Measurements from ENCODE around the gene FREY1.

FREY1 gene

GRCh38 chr11:45899448-45900174, 7.5 kb downstream of the FREY1 start:
- CTCF ChIA-PET = interaction anchor here (1.4 kb wide), 1 partner anchor 27 kb away, joined by 3 read pairs; no protein-coding TSS in a partner anchor
- Mint-ChIP-seq H3K27ac (no peak overlapping the region), H3K27me3 (peaks cover 90% of the 10 kb centered on the region), H3K9me3 (no peaks in the 10 kb centered on the region), H3K4me1 (peaks cover 5% of the 10 kb centered on the region), H3K36me3 (no peaks in the 10 kb centered on the region), H3K4me3 (peak overlapping the region; percentile 35)
- peak; percentile 75 for DNase-seq

DNA sequence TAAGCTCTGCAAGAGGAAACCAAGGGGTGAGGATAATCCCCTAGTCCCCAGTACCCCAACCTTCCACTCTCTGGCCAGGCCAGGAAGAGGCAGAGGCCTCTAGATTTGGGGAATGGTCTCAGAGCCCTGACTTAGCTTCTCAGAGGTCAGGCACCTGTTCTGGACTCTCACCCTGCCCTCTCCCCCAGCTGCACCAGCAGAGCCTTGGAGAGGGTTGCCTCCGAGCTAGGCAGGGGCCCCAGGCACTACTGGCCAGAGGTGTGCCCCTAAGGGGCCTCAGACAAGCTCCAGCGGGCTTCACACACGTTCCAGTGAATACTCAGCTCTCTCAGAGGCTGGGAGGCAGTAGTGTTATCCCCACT, 8.0 kb downstream of the FREY1 start:
- H3K36me3 Mint-ChIP-seq = no peaks in the 10 kb centered on the region
- H3K4me1 Mint-ChIP-seq = peaks cover 5% of the 10 kb centered on the region
- H3K4me3 Mint-ChIP-seq = peak overlapping the region; percentile 35
- H3K9me3 Mint-ChIP-seq = no peaks in the 10 kb centered on the region
- H3K27ac Mint-ChIP-seq = no peak overlapping the region
- DNase-seq = no peak
- CTCF ChIA-PET = interaction anchor here (1.4 kb wide), 1 partner anchor 26 kb away, joined by 3 read pairs; no protein-coding TSS in a partner anchor
- peaks cover 89% of the 10 kb centered on the region for H3K27me3 Mint-ChIP-seq

DNA sequence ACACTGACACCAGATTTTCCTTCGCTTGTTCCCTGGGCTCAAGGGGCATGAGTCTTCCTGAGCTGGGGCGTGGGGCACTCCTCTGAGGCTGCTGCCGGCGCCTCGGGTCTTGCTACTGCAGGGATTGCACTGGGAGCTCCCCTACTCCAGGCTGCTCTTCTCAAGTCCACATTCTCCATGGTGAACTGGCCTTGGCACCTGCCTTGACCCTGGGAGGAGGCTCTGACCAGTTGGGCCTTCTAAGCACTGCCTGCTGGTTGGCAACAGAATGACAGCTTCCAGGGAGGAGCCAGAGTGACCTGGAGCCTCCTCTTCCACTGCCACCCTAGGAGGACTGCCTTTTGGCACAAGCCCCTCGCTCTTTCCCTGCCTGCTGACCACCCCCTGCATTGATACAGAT, 9.5 kb downstream of the FREY1 start:
- no peak overlapping the region for H3K27ac Mint-ChIP-seq
- H3K9me3 Mint-ChIP-seq = no peaks in the 10 kb centered on the region
- H3K4me1 Mint-ChIP-seq = peaks cover 5% of the 10 kb centered on the region
- DNase-seq = no peak
- CTCF ChIA-PET = interaction anchor here (1.2 kb wide), 1 partner anchor 25 kb away, joined by 3 read pairs; no protein-coding TSS in a partner anchor
- peaks cover 90% of the 10 kb centered on the region for H3K27me3 Mint-ChIP-seq
- H3K4me3 Mint-ChIP-seq = no peak overlapping the region
- no peaks in the 10 kb centered on the region for H3K36me3 Mint-ChIP-seq

- CTCF ChIA-PET = interaction anchor here (1.2 kb wide), 1 partner anchor 24 kb away, joined by 3 read pairs; no protein-coding TSS in a partner anchor
- H3K27me3 Mint-ChIP-seq = peaks cover 87% of the 10 kb centered on the region
These were observed 10.6 kb downstream of the FREY1 start for GRCh38 chr11:45896422-45896984.

DNA sequence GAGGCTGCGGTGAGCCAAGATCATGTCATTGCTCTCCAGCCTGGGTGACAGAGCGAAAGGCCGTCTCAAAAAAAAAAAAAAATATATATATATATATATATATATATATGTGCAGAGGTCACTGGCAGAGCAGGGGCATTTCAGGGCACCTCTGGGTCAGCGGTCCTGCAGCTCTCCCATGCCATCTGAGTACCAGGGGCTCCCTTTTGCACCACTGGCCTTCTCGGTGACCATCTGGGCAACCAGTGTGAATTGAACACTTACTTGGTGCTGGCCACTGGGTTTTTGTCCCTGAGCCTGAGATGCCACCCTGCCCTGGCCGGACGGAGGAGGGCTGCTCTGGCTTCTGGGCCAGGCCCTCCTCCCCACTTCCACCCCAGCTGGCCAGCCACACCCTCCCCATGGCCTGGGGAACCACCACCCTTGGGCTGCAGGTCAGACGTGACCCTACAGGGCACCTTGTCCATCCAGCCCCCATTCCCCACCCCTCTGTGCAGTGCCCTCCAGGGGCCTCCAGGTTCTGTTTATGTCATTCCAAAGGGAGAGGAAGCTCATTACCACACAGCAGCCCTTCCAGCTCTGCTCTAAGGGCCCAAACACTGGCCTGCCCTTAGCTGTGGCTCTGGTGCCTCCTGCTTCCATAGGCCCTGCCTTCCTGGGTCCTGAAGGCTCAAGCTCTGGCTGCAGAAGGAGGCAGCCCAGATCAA, 11.4 kb downstream of the FREY1 start:
- H3K36me3 Mint-ChIP-seq = no peaks in the 10 kb centered on the region
- H3K27me3 Mint-ChIP-seq = peaks cover 84% of the 10 kb centered on the region
- CTCF ChIA-PET = no interaction called here
- no peaks in the 10 kb centered on the region for H3K9me3 Mint-ChIP-seq
- no peak overlapping the region for H3K4me3 Mint-ChIP-seq
- no peak overlapping the region for H3K27ac Mint-ChIP-seq
- H3K4me1 Mint-ChIP-seq = peaks cover 5% of the 10 kb centered on the region
- no peak for DNase-seq

More at GRCh38 chr11:45896422-45896984, 10.6 kb downstream of the FREY1 start:
- Mint-ChIP-seq H3K4me3 (no peak overlapping the region), H3K27ac (no peak overlapping the region), H3K4me1 (peaks cover 5% of the 10 kb centered on the region), H3K36me3 (no peaks in the 10 kb centered on the region), H3K9me3 (no peaks in the 10 kb centered on the region)
- DNase-seq = no peak

GRCh38 chr11:45894555-45895247, 12.4 kb downstream of the FREY1 start:
- Mint-ChIP-seq H3K27ac (no peak overlapping the region), H3K9me3 (no peaks in the 10 kb centered on the region), H3K4me3 (no peak overlapping the region), H3K27me3 (peaks cover 74% of the 10 kb centered on the region), H3K4me1 (peaks cover 2% of the 10 kb centered on the region), H3K36me3 (no peaks in the 10 kb centered on the region)
- DNase-seq = no peak
- CTCF ChIA-PET = interaction anchor here (1.5 kb wide), 1 partner anchor 21 kb away, joined by 4 read pairs; no protein-coding TSS in a partner anchor

GRCh38 chr11:45892856-45893255, 14.2 kb downstream of the FREY1 start:
- Mint-ChIP-seq H3K9me3 (no peaks in the 10 kb centered on the region), H3K4me1 (no peaks in the 10 kb centered on the region), H3K4me3 (no peak overlapping the region), H3K27ac (no peak overlapping the region), H3K27me3 (peaks cover 57% of the 10 kb centered on the region), H3K36me3 (no peaks in the 10 kb centered on the region)
- CTCF ChIA-PET = no interaction called here
- no peak for DNase-seq

DNA sequence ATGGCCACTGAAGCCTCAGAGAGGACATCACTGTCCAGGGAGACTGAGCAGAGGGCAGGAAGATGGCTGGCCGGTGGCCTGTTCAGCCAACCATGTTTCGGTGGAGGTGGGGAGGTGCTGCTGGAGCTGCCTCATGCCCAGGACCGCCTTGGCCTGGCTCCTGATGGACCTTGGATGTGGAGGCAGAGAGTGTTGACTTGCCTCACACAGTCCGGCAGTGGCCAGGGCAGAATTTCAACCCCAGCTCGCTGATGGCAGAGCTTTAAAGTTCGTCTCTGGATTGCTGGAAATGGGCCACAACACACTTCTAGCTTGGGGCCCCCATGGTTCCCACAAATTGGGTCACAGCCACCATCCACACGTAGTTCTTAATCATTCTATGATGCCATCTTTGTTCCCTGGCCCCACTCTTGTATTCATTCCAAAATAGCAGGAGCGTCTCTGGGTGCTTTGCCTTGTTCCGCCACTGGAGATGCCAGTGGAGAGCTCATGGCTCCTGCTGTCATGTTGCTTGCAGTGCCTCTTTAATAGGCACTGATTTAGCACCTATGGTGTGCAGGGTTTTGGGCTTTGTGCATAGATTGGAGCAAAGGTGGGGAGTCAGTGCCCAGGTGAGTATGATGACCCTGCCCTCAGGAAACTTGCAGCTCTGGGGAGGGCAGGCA, 16.1 kb downstream of the FREY1 start:
- Mint-ChIP-seq H3K9me3 (no peaks in the 10 kb centered on the region), H3K27me3 (peaks cover 57% of the 10 kb centered on the region), H3K36me3 (no peaks in the 10 kb centered on the region), H3K4me3 (no peak overlapping the region), H3K4me1 (no peaks in the 10 kb centered on the region), H3K27ac (no peak overlapping the region)
- no peak for DNase-seq
- CTCF ChIA-PET = no interaction called here

DNA sequence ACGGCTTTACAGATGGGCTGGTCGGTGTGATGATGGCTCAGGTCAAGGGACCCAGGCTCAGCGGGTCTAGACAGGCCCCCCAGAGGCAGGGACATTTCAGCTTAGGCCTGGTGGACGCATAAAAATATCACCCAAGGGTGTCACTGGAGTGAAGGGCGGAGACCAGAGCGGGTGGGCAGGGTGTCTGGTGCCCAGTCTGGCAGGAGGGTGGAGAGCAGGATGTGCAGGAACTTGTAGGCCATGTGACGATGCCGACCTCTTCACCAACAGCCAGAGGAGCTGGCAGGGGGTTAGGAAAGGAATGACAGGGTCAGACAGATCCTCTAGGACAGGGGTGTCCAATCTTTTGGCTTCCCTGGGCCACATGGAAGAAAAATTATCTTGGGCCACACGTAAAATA, 17.1 kb downstream of the FREY1 start:
- CTCF ChIA-PET = interaction anchor here (1.8 kb wide), 1 partner anchor 17 kb away, joined by 5 read pairs; no protein-coding TSS in a partner anchor
- H3K4me1 Mint-ChIP-seq = peaks cover 3% of the 10 kb centered on the region
- H3K4me3 Mint-ChIP-seq = no peak overlapping the region
- no peak for DNase-seq
- H3K36me3 Mint-ChIP-seq = no peaks in the 10 kb centered on the region
- H3K27me3 Mint-ChIP-seq = peaks cover 56% of the 10 kb centered on the region
- no peak overlapping the region for H3K27ac Mint-ChIP-seq
- H3K9me3 Mint-ChIP-seq = no peaks in the 10 kb centered on the region

DNA sequence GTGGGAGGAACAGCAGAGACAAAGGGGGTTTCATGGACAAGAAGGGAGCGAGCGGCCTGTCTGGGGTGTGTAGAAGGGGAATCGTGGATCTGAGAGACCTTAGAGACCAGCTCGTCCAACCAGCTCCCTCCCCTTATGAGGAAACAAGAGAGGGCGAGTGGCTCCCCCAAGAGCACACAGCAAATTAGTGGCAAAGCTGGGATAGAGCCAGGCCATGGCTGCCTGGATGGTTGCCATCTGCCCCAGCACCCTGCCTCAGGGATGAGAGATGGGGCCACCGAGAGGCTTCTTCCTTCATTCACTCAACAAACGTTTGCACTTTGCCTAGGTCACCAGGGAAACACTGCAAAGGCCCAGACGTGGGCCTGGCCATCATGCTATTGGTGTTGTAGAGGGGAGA, 17.5 kb downstream of the FREY1 start:
- DNase-seq = no peak
- no peaks in the 10 kb centered on the region for H3K36me3 Mint-ChIP-seq
- peaks cover 56% of the 10 kb centered on the region for H3K27me3 Mint-ChIP-seq
- peaks cover 6% of the 10 kb centered on the region for H3K4me1 Mint-ChIP-seq
- no peaks in the 10 kb centered on the region for H3K9me3 Mint-ChIP-seq
- H3K27ac Mint-ChIP-seq = no peak overlapping the region
- no peak overlapping the region for H3K4me3 Mint-ChIP-seq
- CTCF ChIA-PET = interaction anchor here (1.8 kb wide), 1 partner anchor 16 kb away, joined by 5 read pairs; no protein-coding TSS in a partner anchor

DNA sequence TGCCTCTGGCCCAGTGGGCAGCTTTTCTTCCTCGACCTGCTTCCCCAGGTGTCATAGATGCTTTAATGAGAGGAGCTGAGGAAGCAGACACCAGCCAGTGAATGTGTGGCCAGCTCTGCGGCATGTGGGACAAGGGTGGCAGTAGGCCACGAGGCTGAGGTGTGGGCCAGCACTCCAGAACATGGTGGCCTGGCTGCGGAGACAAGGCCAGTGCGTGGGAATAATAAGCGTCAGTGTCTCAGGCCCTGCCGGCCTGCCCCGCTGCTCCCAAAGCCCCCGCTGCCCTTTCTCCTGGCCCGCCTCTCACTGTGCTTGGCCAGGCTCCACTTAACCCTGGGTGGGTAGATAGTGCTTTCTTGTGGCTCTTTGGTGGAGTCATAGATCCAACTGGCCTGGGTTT, 19.5 kb downstream of the FREY1 start:
- peaks cover 8% of the 10 kb centered on the region for H3K4me1 Mint-ChIP-seq
- no peak for DNase-seq
- H3K27ac Mint-ChIP-seq = no peak overlapping the region
- no peaks in the 10 kb centered on the region for H3K36me3 Mint-ChIP-seq
- H3K9me3 Mint-ChIP-seq = no peaks in the 10 kb centered on the region
- H3K4me3 Mint-ChIP-seq = no peak overlapping the region
- peaks cover 43% of the 10 kb centered on the region for H3K27me3 Mint-ChIP-seq
- CTCF ChIA-PET = no interaction called here

DNA sequence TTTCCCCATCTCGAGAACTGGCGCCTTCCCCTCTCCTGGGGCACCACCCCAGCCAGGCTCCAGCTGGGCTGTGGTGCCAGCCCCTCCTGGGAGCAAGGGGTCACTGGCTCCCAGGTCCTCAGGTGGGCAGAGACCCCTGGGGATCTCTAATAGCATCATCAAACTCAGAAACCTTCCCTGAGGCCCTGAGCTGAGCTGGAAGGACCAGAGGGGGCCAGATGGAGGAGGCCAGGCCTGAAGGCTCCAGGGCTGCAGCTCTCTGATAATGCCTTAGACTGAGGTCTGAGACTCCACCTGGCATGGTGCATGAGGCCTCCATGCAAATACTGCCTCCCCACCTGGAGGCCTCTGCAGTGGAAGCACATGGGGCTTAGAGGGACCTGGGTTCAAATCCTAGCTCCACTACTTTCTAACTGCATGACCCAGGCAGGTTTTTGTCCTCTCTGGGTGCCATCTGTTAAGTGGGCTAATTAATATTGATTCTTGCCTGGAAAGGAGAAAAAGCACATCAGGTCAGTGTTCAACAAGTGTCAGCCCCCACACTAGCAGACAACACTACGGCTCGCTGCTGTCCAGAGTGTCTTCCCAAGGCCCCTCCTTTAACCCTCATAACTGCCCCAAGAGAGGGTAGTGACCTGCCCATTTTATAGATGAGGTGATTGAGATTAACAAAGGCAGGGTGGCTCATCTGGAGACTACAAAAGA, 20.1 kb downstream of the FREY1 start:
- H3K36me3 Mint-ChIP-seq = no peaks in the 10 kb centered on the region
- peak overlapping the region; percentile 37 for H3K4me3 Mint-ChIP-seq
- peaks cover 39% of the 10 kb centered on the region for H3K27me3 Mint-ChIP-seq
- no peak overlapping the region for H3K27ac Mint-ChIP-seq
- no peak for DNase-seq
- no peaks in the 10 kb centered on the region for H3K9me3 Mint-ChIP-seq
- H3K4me1 Mint-ChIP-seq = peaks cover 8% of the 10 kb centered on the region
- CTCF ChIA-PET = no interaction called here

GRCh38 chr11:45885921-45886721, 20.9 kb downstream of the FREY1 start:
- H3K9me3 Mint-ChIP-seq = no peaks in the 10 kb centered on the region
- CTCF ChIA-PET = no interaction called here
- H3K4me3 Mint-ChIP-seq = peak overlapping the region; percentile 37
- no peaks in the 10 kb centered on the region for H3K36me3 Mint-ChIP-seq
- DNase-seq = no peak
- no peak overlapping the region for H3K27ac Mint-ChIP-seq
- peaks cover 8% of the 10 kb centered on the region for H3K4me1 Mint-ChIP-seq
- H3K27me3 Mint-ChIP-seq = peaks cover 35% of the 10 kb centered on the region
